Testis (tissue), 3 donors: ENCODE results near the gene FGF9. TPM values are rescaled to one million over a fixed set of nuclear protein-coding genes. Genes with fewer than 3 reads are reported as not detected.

ENCODE experiments used
- DNase-seq: peaks from one replicate; pipeline ENCODE4 v3.0.0-alpha.2; 2019
- H3K27ac ChIP-seq, 2 donors: fragments of 200-600 bp; sonication (generic); one replicate each; pipeline ENCODE4 v1.5.1; 2019
- H3K27me3 ChIP-seq: fragments of 200-600 bp; sonication (generic); one replicate; pipeline ENCODE4 v1.5.1; 2019
- H3K36me3 ChIP-seq: fragments of 200-600 bp; sonication (generic); one replicate; pipeline ENCODE4 v1.5.1; 2017; ENCODE audit warnings: low read depth; ENCODE audit errors: missing control alignments
- H3K4me1 ChIP-seq: fragments of 200-600 bp; sonication (generic); one replicate; pipeline ENCODE4 v1.5.1; 2019
- H3K4me3 ChIP-seq, 2 donors: fragments of 200-600 bp; sonication (generic); one replicate each; pipeline ENCODE4 v1.5.1; 2017 to 2019
- H3K9me3 ChIP-seq: fragments of 200-600 bp; sonication (generic); one replicate; pipeline ENCODE4 v1.5.1; 2017
- POLR2A ChIP-seq: fragments of 450-650 bp; IDR thresholded peaks from one replicate; pipeline ENCODE4 v1.6.1; 2017; ENCODE audit warnings: antibody characterized with exemption, mild to moderate bottlenecking, moderate library complexity
- WGBS, 2 donors: methylation state at CpG; one replicate each; pipeline ENCODE4 v1.1.5; 2018; 5-methylcytosine and 5-hydroxymethylcytosine counted together
- intact Hi-C: fragments of 100-400 bp; cut with DNase I; formaldehyde crosslinking; loops from one replicate; pipeline ENCODE4 v1.15.1; 2023; ENCODE audit warnings: low total_unique reads
- polyA plus RNA-seq: library from polyadenylated mRNA; stranded (reverse); fragments of 350-450 nt; fragmentation: Illumina TruSeq; extraction: RNeasy Lipid Tissue Mini Kit (QIAGEN cat#74804); gene quantifications from one replicate; pipeline ENCODE4 v1.2.3, GENCODE V29; 2014; ENCODE audit warnings: low read depth, low replicate concordance; ENCODE audit not compliant: insufficient read depth
- total RNA-seq, 2 donors: library from RNA; depleted of rRNA; stranded (reverse); fragments of >200 nt; gene quantifications; one replicate each; pipeline ENCODE4 v1.2.3, GENCODE V29; 2016
- TF ChIP-seq, protein P1 (sequence below), 3 experiments: fragments of 450-650 bp in 2 of 3; fragments of 200-600 bp in 1 of 3; sonication (generic) in 1 of 3; IDR thresholded peaks; one replicate each; pipeline ENCODE4 v1.5.1; 2016 to 2019; ENCODE audit warnings: antibody characterized with exemption in 3 of 3, mild to moderate bottlenecking in 2 of 3, moderate library complexity in 1 of 3

Gene FGF9
- total and polyA plus RNA-seq, 3 donors from 2014 or later, result 0.79 to 4.3 (median 1.5) TPM

DNA sequence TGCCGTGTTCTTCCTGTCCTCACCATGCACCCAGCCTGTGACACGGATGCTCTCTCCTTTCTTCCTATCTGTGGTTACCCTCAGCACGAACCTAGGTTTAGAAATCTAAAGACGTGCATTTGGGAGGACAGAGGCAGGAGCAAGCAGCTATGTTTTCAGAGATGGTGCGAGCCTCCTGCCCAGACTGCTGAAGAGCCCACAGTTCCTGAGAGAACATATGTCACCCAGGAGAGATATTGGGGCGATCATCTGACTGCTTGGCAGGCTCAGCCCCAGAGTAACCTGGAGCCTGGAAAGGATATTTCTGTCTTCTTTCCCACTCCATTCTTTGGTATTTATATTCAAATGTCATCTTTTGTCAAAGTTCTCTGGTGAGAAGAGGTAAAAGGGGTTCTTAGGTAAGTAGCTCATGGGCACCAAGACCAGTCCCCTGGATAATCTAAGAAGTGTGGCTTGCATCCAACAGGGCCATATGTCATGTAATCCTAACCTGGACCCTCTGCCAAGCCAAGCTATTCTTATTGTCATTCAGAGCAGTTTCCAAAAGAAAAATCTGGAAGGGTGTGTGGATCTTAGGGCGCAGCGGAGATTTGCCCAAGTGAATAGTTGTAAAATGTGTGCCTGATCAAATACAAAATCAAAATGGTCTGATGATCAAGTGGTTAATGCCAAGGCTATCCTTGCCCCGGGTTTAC is 59.5 kb downstream of the FGF9 start:
- H3K9me3 ChIP-seq, result no peaks in the 10 kb centered on the region
- no peak for TF ChIP-seq POLR2A
- TF ChIP-seq, protein P1, sequence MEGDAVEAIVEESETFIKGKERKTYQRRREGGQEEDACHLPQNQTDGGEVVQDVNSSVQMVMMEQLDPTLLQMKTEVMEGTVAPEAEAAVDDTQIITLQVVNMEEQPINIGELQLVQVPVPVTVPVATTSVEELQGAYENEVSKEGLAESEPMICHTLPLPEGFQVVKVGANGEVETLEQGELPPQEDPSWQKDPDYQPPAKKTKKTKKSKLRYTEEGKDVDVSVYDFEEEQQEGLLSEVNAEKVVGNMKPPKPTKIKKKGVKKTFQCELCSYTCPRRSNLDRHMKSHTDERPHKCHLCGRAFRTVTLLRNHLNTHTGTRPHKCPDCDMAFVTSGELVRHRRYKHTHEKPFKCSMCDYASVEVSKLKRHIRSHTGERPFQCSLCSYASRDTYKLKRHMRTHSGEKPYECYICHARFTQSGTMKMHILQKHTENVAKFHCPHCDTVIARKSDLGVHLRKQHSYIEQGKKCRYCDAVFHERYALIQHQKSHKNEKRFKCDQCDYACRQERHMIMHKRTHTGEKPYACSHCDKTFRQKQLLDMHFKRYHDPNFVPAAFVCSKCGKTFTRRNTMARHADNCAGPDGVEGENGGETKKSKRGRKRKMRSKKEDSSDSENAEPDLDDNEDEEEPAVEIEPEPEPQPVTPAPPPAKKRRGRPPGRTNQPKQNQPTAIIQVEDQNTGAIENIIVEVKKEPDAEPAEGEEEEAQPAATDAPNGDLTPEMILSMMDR (IDR thresholded peaks at IDR 0.05), result no peak
- H3K36me3 ChIP-seq, result no peaks in the 10 kb centered on the region
- intact Hi-C loops, result no loop called here
- 83 to 88% methylated on average over 9 of the region's 9 CpGs for WGBS, 2 donors
- no peaks in the 10 kb centered on the region for H3K27me3 ChIP-seq
- H3K4me1 ChIP-seq, result no peaks in the 10 kb centered on the region
- H3K27ac ChIP-seq, result no peak overlapping the region
- H3K4me3 ChIP-seq, result no peak overlapping the region
- DNase-seq, result no peak

DNA sequence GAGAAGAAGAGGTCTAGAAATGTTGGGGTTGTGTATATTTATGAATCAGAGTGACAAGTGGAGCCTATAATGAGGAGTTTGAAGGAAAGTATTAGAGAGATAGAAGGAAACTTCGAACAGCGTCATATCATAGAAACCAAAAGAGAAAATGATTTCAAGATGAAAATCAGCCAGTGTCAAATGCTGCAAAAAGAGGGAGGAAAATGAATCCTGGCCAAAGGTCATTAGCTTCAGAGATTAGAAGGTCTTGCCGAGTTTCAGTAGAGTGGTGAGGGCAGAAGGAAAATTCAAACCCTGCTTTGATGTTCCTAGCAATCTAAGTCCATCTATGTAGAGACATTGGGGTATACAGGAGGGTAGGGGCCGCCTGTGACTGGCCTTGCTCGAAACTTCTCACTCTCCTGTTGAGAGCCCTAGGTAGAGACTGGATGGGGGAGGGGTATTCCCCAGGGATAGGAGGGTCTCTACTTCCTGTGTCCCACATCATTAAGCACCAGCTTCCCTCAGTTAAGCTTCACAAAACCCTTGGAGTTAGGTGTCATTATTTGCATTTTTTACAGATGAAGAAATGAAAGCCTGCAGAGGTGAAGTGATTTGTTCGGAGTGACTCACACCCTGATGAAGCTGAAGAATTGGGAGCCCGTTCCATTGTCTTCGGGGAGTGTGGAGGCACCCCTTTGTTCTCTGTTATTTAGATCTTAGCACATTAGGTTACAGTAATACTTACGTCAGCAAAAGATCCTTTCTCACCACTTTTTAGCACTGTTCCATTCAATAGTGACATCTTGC is 62.8 kb downstream of the FGF9 start:
- TF ChIP-seq POLR2A, result no peak
- TF ChIP-seq, protein P1 (IDR thresholded peaks at IDR 0.05), result no peak
- intact Hi-C loops, result no loop called here

DNA sequence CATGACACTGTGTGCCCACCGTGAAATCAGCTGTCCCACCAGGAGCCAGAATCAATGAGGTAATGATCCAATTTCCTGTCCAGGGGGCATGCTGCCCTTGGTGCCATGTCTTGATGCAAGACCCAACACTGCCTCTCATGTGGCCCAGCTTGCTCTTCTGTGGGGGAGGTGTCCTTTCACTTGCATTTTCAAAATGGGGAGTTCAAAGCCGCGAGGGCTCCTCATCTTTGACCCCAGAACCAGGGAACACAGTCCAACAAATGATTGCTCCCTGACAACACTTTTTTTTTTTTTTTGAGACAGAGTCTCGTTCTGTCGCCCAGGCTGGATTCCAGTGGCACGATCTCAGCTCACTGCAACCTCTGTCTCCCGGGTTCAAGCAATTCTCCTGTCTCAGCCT is 64.1 kb downstream of the FGF9 start:
- no peak for TF ChIP-seq POLR2A
- TF ChIP-seq, protein P1 (IDR thresholded peaks at IDR 0.05), result no peak
- Histone ChIP-seq H3K27me3 (no peaks in the 10 kb centered on the region), H3K27ac (no peak overlapping the region), H3K9me3 (no peaks in the 10 kb centered on the region), H3K36me3 (no peaks in the 10 kb centered on the region), H3K4me1 (no peaks in the 10 kb centered on the region), H3K4me3 (no peak overlapping the region)
- intact Hi-C loops, result no loop called here
- WGBS, 2 donors, result 92 to 95% methylated on average over 7 of the region's 7 CpGs
- no peak for DNase-seq

More for the DNA sequence above, 62.8 kb downstream of the FGF9 start:
- Histone ChIP-seq H3K27ac (no peak overlapping the region), H3K36me3 (no peaks in the 10 kb centered on the region), H3K4me3 (no peak overlapping the region), H3K27me3 (no peaks in the 10 kb centered on the region), H3K4me1 (no peaks in the 10 kb centered on the region), H3K9me3 (no peaks in the 10 kb centered on the region)
- 71 to 72% methylated on average over 9 of the region's 9 CpGs for WGBS, 2 donors
- no peak for DNase-seq

DNA sequence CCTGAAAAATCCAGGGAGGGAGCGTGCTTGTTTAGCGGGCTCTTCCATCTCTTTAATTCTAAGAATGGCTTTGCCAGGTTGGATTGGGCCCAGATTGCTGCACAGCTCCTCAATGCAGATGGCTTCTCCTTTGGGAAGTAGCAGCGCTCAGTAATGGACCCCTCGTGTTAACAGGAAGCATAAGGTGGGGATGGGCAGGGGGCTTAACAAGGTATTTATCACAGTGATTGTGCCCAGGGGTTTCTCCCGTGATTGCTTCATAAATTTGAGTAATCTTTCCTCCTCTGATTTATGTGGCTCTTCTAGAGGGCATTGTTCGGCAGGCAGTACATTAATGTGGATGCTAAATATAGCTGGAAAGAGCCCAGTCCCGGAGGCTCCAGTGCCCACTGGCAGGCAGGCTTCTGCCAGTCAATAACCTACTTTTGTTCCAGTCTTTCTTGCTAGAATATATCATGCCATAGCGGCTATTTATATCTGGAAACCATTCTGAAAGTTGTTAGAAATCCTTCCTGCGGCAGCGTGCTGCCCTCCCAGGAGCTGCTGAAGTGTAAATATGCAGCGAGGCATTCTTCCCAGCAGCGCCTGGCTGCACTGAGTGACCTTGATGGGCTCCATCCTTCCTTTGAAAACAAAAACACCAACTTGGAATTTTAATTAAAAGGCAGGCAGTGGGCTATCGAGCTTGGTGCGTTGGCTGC is 65.0 kb downstream of the FGF9 start:
- H3K27ac ChIP-seq, result no peak overlapping the region
- no peaks in the 10 kb centered on the region for H3K9me3 ChIP-seq
- no peaks in the 10 kb centered on the region for H3K27me3 ChIP-seq
- WGBS, 2 donors, result 27 to 33% methylated on average over 14 of the region's 14 CpGs
- H3K4me1 ChIP-seq, result no peaks in the 10 kb centered on the region
- H3K36me3 ChIP-seq, result no peaks in the 10 kb centered on the region
- DNase-seq, result peak; percentile 20
- intact Hi-C loops, result no loop called here
- no peak for TF ChIP-seq POLR2A
- TF ChIP-seq, protein P1 (IDR thresholded peaks at IDR 0.05), result no peak
- H3K4me3 ChIP-seq, result no peak overlapping the region
